Measurements from ENCODE around the gene FASTKD1.
"Not testable (repeated sequence)": the region's sequence is repeated elsewhere in the genome, so short reads cannot be mapped to it uniquely, and the experiment has no call there.

FASTKD1 gene

DNA sequence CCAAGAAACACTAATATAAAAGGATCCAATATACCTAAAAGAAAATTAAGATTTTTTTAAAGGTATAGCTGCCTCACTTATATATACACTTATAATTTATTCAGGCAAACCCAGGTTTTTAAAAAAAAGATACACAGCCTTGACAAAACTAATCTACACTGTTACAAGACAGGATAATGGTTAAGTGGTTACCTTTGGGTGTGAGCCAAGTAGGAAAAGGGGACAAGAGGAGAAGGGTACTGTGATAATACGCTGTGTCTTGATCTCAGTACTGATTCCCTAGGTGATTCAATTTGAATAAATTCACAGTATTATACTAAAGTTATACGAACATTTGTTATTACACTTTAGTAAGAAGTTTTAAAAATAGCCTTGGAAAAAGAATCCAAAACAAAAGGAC is 33.5 kb downstream of the FASTKD1 start:
- Histone ChIP-seq H3K27me3 (ENCODE audit: control insufficient read depth in 2 of 2, insufficient read depth in 2 of 2, low read length in 2 of 2) (no peaks in the 10 kb centered on the region), H3K9me3 (ENCODE audit: control insufficient read depth in 2 of 2, low read length in 2 of 2) (no peaks in the 10 kb centered on the region), H3K4me3 (ENCODE audit: low read length in 2 of 2) (no peak overlapping the region), H3K27ac (ENCODE audit: low read depth in 2 of 2, low read length in 2 of 2) (no peak overlapping the region), H3K9ac (ENCODE audit: low read depth in 1 of 2, low read length in 2 of 2) (no peak overlapping the region), H3K4me1 (ENCODE audit: control insufficient read depth in 2 of 2, insufficient read depth in 2 of 2, low read length in 2 of 2) (no peaks in the 10 kb centered on the region), H3K36me3 (ENCODE audit: control insufficient read depth in 2 of 2, insufficient read depth in 2 of 2, low read length in 2 of 2) (peaks cover 23 to 28% of the 10 kb centered on the region in 2 donors)

DNA sequence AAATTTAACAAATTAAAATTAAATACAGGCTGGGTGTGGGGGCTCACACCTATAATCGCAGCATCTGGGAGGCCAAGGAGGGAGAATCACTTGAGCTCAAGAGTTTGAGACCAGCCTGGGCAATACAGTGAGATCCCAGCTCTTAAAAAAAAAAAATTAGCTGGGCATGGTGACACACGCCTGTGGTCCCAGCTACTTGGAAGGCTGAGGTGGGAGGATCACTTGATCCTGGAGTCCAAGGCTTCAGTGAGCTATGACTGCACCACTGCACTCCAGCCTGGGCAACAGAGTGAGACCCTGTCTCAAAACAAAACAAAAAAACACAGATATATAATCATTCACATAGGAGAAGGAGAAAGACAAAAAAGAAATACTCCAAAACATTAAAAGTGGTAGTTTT is 34.2 kb downstream of the FASTKD1 start:
- peaks cover 25 to 28% of the 10 kb centered on the region in 2 donors for H3K36me3 ChIP-seq (ENCODE audit: control insufficient read depth in 2 of 2, insufficient read depth in 2 of 2, low read length in 2 of 2)
- not testable (repeated sequence) for H3K4me3 ChIP-seq (ENCODE audit: low read length in 2 of 2); H3K27ac ChIP-seq (ENCODE audit: low read depth in 2 of 2, low read length in 2 of 2); H3K9me3 ChIP-seq (ENCODE audit: control insufficient read depth in 2 of 2, low read length in 2 of 2); H3K9ac ChIP-seq (ENCODE audit: low read depth in 1 of 2, low read length in 2 of 2); H3K27me3 ChIP-seq (ENCODE audit: control insufficient read depth in 2 of 2, insufficient read depth in 2 of 2, low read length in 2 of 2); H3K4me1 ChIP-seq (ENCODE audit: control insufficient read depth in 2 of 2, insufficient read depth in 2 of 2, low read length in 2 of 2)

DNA sequence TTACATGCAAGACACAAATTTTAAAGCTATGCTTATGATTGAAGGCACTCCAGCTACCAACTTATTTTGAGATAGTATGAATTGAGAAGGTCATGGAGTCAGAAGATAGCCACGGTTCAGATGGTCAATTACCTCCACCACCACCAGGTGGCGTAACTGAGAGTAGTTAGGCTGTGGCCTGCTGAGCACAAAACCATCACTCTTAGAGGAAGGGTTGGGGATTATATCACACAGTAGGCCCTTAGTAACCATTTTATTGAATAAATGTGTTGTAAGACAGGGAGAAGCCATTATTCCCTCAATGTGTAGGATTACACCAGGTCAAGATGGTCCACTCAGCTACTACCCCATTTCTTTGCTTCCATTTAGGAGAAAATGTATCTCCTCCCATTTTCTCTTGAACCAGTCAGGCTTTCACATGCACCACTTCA is 45.4 kb downstream of the FASTKD1 start:
- no peak overlapping the region for H3K4me3 ChIP-seq (ENCODE audit: low read length in 2 of 2)
- no peaks in the 10 kb centered on the region for H3K4me1 ChIP-seq (ENCODE audit: control insufficient read depth in 2 of 2, insufficient read depth in 2 of 2, low read length in 2 of 2)
- H3K9ac ChIP-seq (ENCODE audit: low read depth in 1 of 2, low read length in 2 of 2), result no peak overlapping the region
- H3K36me3 ChIP-seq (ENCODE audit: control insufficient read depth in 2 of 2, insufficient read depth in 2 of 2, low read length in 2 of 2), result peaks cover 0 to 25% of the 10 kb centered on the region in 2 donors
- H3K27ac ChIP-seq (ENCODE audit: low read depth in 2 of 2, low read length in 2 of 2), result no peak overlapping the region
- H3K27me3 ChIP-seq (ENCODE audit: control insufficient read depth in 2 of 2, insufficient read depth in 2 of 2, low read length in 2 of 2), result no peaks in the 10 kb centered on the region
- no peaks in the 10 kb centered on the region for H3K9me3 ChIP-seq (ENCODE audit: control insufficient read depth in 2 of 2, low read length in 2 of 2)

- Histone ChIP-seq H3K36me3 (ENCODE audit: control insufficient read depth in 2 of 2, insufficient read depth in 2 of 2, low read length in 2 of 2) (peaks cover 0 to 25% of the 10 kb centered on the region in 2 donors), H3K9ac (ENCODE audit: low read depth in 1 of 2, low read length in 2 of 2) (no peak overlapping the region), H3K9me3 (ENCODE audit: control insufficient read depth in 2 of 2, low read length in 2 of 2) (no peaks in the 10 kb centered on the region), H3K4me1 (ENCODE audit: control insufficient read depth in 2 of 2, insufficient read depth in 2 of 2, low read length in 2 of 2) (no peaks in the 10 kb centered on the region), H3K27ac (ENCODE audit: low read depth in 2 of 2, low read length in 2 of 2) (no peak overlapping the region), H3K27me3 (ENCODE audit: control insufficient read depth in 2 of 2, insufficient read depth in 2 of 2, low read length in 2 of 2) (no peaks in the 10 kb centered on the region), H3K4me3 (ENCODE audit: low read length in 2 of 2) (no peak overlapping the region)
Measured at GRCh38 chr2:169526451-169526850, 47.2 kb downstream of the FASTKD1 start.

- H3K36me3 ChIP-seq (ENCODE audit: control insufficient read depth in 2 of 2, insufficient read depth in 2 of 2, low read length in 2 of 2), result peaks cover 0 to 18% of the 10 kb centered on the region in 2 donors
- H3K27me3 ChIP-seq (ENCODE audit: control insufficient read depth in 2 of 2, insufficient read depth in 2 of 2, low read length in 2 of 2), result no peaks in the 10 kb centered on the region
- no peak overlapping the region for H3K9ac ChIP-seq (ENCODE audit: low read depth in 1 of 2, low read length in 2 of 2)
- no peaks in the 10 kb centered on the region for H3K4me1 ChIP-seq (ENCODE audit: control insufficient read depth in 2 of 2, insufficient read depth in 2 of 2, low read length in 2 of 2)
- no peak overlapping the region for H3K27ac ChIP-seq (ENCODE audit: low read depth in 2 of 2, low read length in 2 of 2)
- no peak overlapping the region for H3K4me3 ChIP-seq (ENCODE audit: low read length in 2 of 2)
- H3K9me3 ChIP-seq (ENCODE audit: control insufficient read depth in 2 of 2, low read length in 2 of 2), result no peaks in the 10 kb centered on the region
Measured at GRCh38 chr2:169525434-169525833, 48.2 kb downstream of the FASTKD1 start.

DNA sequence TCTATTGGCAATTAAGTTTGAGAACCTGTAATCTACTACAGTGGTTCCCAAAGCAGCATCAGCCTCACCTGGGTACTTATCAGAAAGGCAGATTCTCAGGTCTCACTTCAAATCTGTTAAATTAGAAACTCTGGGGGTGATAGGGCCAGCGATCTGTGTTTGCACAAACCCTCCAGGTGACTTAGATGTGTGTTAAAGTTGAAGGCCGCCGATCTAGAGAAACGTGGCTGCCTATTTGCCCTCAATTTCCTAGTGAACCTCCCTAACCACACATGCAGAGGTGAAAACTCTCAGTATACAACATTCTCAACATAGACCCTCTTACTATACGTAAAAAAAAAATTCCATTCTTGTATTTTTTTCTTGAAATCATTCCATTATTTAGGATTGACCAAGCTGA is 50.0 kb downstream of the FASTKD1 start:
- no peak overlapping the region for H3K9ac ChIP-seq (ENCODE audit: low read depth in 1 of 2, low read length in 2 of 2)
- no peak overlapping the region for H3K4me3 ChIP-seq (ENCODE audit: low read length in 2 of 2)
- peaks cover 0 to 6% of the 10 kb centered on the region in 2 donors for H3K36me3 ChIP-seq (ENCODE audit: control insufficient read depth in 2 of 2, insufficient read depth in 2 of 2, low read length in 2 of 2)
- H3K9me3 ChIP-seq (ENCODE audit: control insufficient read depth in 2 of 2, low read length in 2 of 2), result no peaks in the 10 kb centered on the region
- H3K27ac ChIP-seq (ENCODE audit: low read depth in 2 of 2, low read length in 2 of 2), result no peak overlapping the region
- no peaks in the 10 kb centered on the region for H3K27me3 ChIP-seq (ENCODE audit: control insufficient read depth in 2 of 2, insufficient read depth in 2 of 2, low read length in 2 of 2)
- H3K4me1 ChIP-seq (ENCODE audit: control insufficient read depth in 2 of 2, insufficient read depth in 2 of 2, low read length in 2 of 2), result no peaks in the 10 kb centered on the region

DNA sequence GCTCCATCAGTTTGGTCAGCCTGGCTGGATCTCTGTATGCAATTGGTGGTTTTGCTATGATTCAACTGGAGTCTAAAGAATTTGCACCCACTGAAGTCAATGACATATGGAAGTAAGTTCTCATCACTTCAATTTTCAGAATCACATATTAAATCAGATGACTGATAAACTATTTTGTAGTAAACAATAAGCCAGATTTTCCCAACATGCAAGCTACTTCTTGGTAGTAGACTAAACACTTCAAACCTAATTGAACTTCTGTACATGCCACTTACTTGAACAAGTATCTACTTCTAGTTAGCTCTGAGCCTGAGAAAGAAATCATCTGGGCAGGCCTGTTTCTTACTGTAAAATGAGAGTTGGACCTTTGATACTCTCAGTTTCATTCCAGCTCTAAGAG is 52.8 kb downstream of the FASTKD1 start:
- no peaks in the 10 kb centered on the region for H3K4me1 ChIP-seq (ENCODE audit: control insufficient read depth in 2 of 2, insufficient read depth in 2 of 2, low read length in 2 of 2)
- no peak overlapping the region for H3K9ac ChIP-seq (ENCODE audit: low read depth in 1 of 2, low read length in 2 of 2)
- H3K27me3 ChIP-seq (ENCODE audit: control insufficient read depth in 2 of 2, insufficient read depth in 2 of 2, low read length in 2 of 2), result no peaks in the 10 kb centered on the region
- H3K27ac ChIP-seq (ENCODE audit: low read depth in 2 of 2, low read length in 2 of 2), result no peak overlapping the region
- no peak overlapping the region for H3K4me3 ChIP-seq (ENCODE audit: low read length in 2 of 2)
- no peaks in the 10 kb centered on the region for H3K36me3 ChIP-seq (ENCODE audit: control insufficient read depth in 2 of 2, insufficient read depth in 2 of 2, low read length in 2 of 2)
- no peaks in the 10 kb centered on the region for H3K9me3 ChIP-seq (ENCODE audit: control insufficient read depth in 2 of 2, low read length in 2 of 2)

DNA sequence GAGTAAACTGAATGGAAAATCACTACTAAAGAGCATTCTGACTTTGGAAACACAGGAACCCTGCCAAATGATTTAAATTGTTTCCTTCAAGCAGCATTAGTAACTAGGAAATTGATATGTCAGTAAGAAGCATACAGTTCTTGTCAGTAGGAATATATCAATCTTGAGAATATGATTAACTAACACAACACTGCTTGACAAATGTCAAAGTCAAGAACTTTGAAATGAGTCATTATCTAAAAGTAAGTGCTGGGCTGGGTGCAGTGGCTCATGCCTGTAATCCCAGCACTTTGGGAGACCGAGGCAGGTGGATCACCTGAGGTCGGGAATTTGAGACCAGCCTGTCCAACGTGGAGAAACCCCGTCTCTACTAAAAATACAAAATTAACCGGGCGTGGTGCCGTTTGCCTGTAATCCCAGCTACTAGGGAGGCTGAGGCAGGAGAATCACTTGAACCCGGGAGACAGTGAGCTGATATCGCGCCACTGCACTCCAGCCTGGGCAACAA is 57.1 kb downstream of the FASTKD1 start:
- H3K4me1 ChIP-seq (ENCODE audit: control insufficient read depth in 2 of 2, insufficient read depth in 2 of 2, low read length in 2 of 2); H3K9ac ChIP-seq (ENCODE audit: low read depth in 1 of 2, low read length in 2 of 2); H3K36me3 ChIP-seq (ENCODE audit: control insufficient read depth in 2 of 2, insufficient read depth in 2 of 2, low read length in 2 of 2); H3K4me3 ChIP-seq (ENCODE audit: low read length in 2 of 2); H3K9me3 ChIP-seq (ENCODE audit: control insufficient read depth in 2 of 2, low read length in 2 of 2); H3K27me3 ChIP-seq (ENCODE audit: control insufficient read depth in 2 of 2, insufficient read depth in 2 of 2, low read length in 2 of 2); H3K27ac ChIP-seq (ENCODE audit: low read depth in 2 of 2, low read length in 2 of 2): not testable (repeated sequence)

- H3K27ac ChIP-seq (ENCODE audit: low read depth in 2 of 2, low read length in 2 of 2); H3K4me3 ChIP-seq (ENCODE audit: low read length in 2 of 2); H3K9me3 ChIP-seq (ENCODE audit: control insufficient read depth in 2 of 2, low read length in 2 of 2); H3K9ac ChIP-seq (ENCODE audit: low read depth in 1 of 2, low read length in 2 of 2); H3K27me3 ChIP-seq (ENCODE audit: control insufficient read depth in 2 of 2, insufficient read depth in 2 of 2, low read length in 2 of 2); H3K36me3 ChIP-seq (ENCODE audit: control insufficient read depth in 2 of 2, insufficient read depth in 2 of 2, low read length in 2 of 2); H3K4me1 ChIP-seq (ENCODE audit: control insufficient read depth in 2 of 2, insufficient read depth in 2 of 2, low read length in 2 of 2): not testable (repeated sequence)
Measured at GRCh38 chr2:169514758-169515157, 58.9 kb downstream of the FASTKD1 start.

- Histone ChIP-seq H3K27ac (ENCODE audit: low read depth in 2 of 2, low read length in 2 of 2) (no peak overlapping the region), H3K27me3 (ENCODE audit: control insufficient read depth in 2 of 2, insufficient read depth in 2 of 2, low read length in 2 of 2) (no peaks in the 10 kb centered on the region), H3K9me3 (ENCODE audit: control insufficient read depth in 2 of 2, low read length in 2 of 2) (no peaks in the 10 kb centered on the region), H3K4me1 (ENCODE audit: control insufficient read depth in 2 of 2, insufficient read depth in 2 of 2, low read length in 2 of 2) (no peaks in the 10 kb centered on the region), H3K9ac (ENCODE audit: low read depth in 1 of 2, low read length in 2 of 2) (no peak overlapping the region), H3K4me3 (ENCODE audit: low read length in 2 of 2) (no peak overlapping the region), H3K36me3 (ENCODE audit: control insufficient read depth in 2 of 2, insufficient read depth in 2 of 2, low read length in 2 of 2) (no peaks in the 10 kb centered on the region)
Measured at GRCh38 chr2:169513926-169514325, 59.7 kb downstream of the FASTKD1 start.

DNA sequence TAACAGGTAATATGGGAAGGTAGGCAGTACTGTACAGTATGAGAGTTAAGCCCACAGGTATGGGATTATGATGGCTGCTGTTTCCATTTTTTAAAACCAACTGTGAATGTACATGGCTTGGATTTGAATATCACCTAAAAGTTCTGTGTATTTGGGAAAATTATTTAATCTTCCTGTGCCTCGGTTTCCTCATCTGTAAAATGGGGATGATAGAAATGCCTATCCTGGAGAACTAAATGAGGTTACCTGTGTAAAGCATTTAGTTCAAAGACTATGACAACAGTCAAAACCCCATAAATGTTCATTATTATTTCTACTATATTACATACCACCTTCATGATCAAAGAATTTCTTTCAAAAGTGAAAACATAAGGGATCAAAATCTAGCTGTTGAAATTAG is 60.6 kb downstream of the FASTKD1 start:
- Histone ChIP-seq H3K36me3 (ENCODE audit: control insufficient read depth in 2 of 2, insufficient read depth in 2 of 2, low read length in 2 of 2) (no peaks in the 10 kb centered on the region), H3K27me3 (ENCODE audit: control insufficient read depth in 2 of 2, insufficient read depth in 2 of 2, low read length in 2 of 2) (no peaks in the 10 kb centered on the region), H3K9me3 (ENCODE audit: control insufficient read depth in 2 of 2, low read length in 2 of 2) (no peaks in the 10 kb centered on the region), H3K4me1 (ENCODE audit: control insufficient read depth in 2 of 2, insufficient read depth in 2 of 2, low read length in 2 of 2) (no peaks in the 10 kb centered on the region), H3K4me3 (ENCODE audit: low read length in 2 of 2) (no peak overlapping the region), H3K27ac (ENCODE audit: low read depth in 2 of 2, low read length in 2 of 2) (no peak overlapping the region), H3K9ac (ENCODE audit: low read depth in 1 of 2, low read length in 2 of 2) (no peak overlapping the region)

Measured in mucosa of rectum (tissue), 2 donors.